HG03025 (cell line): Measurements from ENCODE around the gene COBL.
"Not testable (repeated sequence)": the region's sequence is repeated elsewhere in the genome, so short reads cannot be mapped to it uniquely, and the experiment has no call there.

ENCODE experiments used
- ATAC-seq: cut with Tn5 transposase; IDR thresholded peaks from one replicate; pipeline ENCODE4 v1.9.1; 2021; ENCODE audit warnings: mild to moderate bottlenecking, moderate library complexity; ENCODE audit not compliant: unreplicated experiment, low FRiP score

The COBL gene

DNA sequence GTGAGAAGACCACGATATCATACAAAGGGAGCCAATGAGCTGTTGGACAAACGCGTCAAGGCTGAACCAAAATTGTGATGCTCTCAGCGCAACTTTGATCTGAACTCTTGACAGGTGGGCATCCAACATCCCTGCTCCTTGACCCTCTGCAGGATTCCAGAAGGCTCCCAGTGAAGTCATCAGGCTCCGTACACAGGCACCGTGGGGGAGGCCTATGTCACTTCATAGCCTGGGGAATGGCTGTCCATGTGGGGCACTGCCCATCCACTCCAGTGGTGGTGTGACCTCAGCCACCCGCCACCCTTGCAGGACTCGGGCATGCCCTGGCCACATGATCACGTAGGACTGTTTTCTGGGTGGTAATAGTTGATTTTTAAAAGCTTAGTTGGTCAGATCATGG lies 300.1 kb downstream of the COBL start:
- no peak for ATAC-seq

DNA sequence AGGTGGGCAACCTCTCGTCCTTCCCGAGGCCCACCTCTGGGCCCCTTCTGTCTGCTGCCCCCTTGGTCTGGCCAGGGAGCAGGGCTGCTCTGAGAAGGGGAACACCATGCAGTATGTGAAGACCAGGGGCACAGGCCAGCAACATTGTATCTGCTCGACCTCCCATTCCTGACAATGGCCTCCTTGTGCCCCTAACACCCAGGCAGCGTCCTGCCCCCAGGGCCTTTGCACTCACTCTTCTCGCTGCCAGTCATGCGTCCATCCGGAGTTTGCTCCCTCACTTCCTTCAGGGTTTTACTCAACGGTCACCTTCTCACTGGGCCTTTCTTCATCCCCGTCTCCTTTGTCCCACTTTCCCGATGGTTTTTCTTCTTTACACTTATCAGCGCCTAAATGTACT lies 301.0 kb downstream of the COBL start:
- ATAC-seq = no peak

DNA sequence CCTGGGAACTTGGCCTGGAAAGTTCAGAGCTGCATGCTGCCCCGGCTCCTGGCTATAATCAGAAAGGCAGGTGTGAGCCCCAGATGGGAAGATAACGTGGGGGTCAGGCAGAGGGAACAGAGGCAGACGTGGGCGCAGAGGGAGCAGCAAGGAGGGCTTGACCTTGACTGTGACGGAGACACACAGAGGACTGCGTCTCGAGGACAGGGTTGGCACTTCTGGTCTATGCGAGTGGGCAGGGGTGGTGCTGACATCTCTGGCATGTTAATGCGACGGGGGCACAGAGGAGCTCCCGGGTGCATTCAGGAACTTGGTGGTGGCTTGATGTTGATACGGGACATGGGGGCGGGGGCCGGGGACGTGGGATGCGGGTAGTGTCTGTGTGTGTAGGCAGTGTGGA lies 301.8 kb downstream of the COBL start:
- ATAC-seq = no peak

DNA sequence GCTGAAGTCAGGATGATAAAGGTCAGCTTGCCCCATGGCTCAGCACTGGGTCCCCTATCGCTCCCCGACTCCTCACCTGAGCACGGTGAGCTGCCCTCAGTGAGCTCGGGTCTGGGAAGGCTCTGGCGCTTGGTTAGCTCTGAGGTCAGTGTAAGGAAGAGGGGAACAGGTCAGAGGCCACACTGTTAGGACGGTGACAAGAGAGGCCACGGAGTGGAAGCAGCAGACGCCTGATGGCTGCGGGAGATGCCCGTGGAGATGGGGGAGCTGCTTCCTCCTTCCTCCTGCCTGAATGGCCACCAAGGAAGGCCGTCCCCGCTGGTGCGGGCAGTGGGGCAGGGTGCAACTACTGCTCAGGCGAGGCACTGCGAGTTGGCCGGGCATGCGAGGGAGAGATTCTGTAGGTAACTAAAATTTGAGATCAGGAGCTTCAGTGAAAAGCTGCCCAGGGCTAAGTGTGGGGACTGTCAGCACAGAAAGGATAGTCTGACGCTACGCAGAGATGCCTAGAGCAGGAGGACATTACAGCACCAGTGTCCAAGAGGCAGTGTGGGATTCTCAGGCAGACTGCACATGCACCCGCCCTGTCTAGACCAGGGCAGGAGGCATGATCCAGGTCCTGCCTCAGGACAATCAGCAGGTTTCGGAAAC lies 302.6 kb downstream of the COBL start:
- ATAC-seq = no peak

DNA sequence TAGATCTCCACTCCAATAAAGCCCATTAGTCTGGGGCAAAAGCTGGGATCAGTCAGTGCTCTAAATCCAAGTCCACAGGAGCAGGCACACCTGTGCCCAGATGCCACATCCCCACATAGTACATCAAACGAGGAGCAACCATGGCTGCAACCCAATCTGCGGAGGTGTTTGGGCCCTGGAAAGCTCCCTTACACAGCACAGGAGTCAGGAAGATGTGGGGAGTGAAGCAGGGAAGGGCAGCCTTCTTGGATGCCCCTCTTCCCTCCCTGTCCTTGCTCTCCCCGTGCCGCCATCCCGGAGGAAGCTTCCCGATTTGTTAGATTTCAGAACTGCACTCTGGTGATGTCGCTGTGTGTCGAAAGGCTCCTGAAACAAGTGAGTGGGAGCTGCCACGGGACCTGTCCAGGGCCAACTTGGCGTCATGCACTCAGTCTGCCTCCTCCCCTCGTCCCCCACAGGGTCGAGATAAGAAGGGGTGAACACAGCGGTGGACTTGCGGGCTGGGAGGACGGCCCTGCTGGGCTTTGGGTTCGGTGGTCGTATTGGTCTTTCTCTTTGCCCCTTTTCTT lies 303.3 kb downstream of the COBL start:
- no peak for ATAC-seq

DNA sequence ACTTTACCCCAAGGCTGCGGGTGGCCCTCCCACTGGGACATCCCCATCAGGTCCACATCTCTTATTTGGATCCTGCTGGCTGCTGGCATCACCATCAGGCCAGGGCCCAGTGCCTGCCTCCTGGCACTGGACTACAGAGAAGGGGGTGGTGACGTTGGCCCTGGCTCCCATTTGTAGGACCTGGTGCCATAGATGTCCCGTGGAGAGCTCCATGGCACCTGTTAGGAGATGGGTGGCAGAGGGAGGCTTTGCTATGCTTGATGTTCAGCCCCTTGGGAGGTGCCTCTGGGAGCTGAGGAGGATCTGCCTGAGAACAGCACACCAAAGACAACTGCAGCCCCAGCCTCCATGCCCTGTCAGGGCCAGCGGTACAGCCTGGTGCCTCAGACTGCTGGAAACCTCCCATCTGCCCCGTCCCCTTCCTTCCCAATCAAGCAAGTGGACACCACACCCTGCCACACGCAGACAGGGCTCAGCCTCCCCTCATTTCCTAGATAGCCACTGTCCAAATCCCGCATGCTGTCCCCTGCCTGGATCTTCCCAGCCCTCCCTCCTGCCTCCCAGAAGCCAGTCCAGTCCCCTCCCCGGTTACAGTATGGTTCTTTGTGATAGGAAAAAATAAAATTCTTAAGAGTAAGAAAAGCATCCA lies 303.9 kb downstream of the COBL start:
- no peak for ATAC-seq

DNA sequence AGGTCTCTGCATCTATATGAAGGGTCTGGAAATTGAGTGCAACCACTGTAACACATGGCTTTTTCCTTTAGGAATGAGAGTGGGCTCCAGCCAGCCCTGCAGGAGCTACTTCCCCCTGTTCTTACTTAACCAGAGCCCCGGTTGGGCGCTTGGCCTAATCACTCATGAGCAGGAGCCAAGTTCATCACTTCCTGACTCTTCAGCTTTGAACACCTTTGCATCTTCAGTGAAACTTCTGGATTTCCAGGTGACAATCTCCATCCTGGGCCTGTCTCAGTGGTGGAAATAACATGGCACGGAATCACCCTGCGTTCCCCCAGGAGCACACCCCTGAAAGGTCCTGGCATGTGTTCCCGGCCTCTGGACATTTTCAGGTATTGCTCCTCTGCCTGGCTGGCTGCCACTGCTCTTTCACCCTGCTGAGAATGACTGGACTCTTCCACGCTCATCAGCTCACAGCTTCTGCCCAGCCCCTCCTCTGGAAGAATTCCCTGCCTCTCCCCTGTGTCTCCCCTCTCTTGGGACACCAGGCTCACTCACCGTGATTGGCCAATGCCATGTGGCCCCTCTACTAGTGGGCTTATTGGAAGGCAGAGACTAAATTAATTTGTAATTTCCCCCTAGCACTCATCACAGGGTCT lies 304.8 kb downstream of the COBL start:
- no peak for ATAC-seq

DNA sequence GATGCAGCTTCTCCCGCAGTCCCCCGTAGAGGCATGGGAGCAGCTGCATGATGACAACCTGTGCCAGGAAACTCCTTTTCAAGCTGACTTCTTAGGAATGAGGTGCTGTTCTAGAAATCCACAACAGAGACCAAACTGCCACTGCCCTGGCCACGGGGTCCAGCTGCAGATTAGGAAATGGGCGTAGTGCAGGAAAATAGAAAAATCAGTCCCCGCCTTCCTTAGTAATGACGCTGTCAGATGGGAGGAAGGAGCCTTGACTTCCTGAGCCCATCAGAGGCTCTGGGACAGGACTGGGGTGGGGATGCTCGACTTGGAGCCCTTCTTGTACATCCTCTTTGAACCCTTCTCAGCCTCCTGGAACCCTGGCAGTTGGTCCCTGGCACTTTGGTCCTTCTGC lies 306.1 kb downstream of the COBL start:
- no peak for ATAC-seq

DNA sequence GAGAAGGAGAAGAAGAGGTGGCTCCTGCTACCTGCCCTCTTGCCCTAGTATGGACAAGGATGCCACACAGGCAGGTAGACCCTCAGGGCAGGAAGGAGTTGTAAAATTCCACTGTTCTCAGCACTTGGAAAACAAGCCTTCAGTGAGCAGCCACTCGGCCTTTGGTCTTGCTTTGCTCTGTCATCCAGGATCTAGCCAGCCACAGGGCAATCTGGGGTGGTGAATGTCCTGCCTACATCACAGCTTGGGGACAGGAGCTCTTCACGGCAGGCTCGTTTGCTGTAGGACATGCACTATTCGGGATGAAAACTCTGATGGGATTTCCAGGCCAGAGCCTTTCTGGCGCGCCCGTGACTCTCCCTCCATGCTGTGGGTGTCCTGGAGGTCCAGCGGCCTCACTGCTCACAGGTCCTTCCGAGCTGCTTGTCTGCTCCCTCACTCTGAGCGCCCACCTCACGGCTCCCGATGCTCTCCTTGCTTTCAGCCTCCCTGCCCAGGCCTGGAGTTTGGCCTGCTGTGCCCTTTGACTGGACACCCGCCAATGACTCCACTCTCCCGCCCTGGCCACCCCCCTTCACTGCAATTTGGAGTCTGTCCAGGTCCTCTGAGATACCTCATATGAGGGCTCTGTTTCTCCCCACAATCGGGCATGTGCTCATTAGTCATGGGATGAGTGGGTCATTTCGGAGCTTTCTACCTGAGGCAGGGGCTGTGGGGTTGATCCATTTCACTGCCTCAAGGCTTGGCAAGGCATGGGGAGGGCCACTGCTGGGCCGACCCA lies 306.7 kb downstream of the COBL start:
- ATAC-seq = no peak

DNA sequence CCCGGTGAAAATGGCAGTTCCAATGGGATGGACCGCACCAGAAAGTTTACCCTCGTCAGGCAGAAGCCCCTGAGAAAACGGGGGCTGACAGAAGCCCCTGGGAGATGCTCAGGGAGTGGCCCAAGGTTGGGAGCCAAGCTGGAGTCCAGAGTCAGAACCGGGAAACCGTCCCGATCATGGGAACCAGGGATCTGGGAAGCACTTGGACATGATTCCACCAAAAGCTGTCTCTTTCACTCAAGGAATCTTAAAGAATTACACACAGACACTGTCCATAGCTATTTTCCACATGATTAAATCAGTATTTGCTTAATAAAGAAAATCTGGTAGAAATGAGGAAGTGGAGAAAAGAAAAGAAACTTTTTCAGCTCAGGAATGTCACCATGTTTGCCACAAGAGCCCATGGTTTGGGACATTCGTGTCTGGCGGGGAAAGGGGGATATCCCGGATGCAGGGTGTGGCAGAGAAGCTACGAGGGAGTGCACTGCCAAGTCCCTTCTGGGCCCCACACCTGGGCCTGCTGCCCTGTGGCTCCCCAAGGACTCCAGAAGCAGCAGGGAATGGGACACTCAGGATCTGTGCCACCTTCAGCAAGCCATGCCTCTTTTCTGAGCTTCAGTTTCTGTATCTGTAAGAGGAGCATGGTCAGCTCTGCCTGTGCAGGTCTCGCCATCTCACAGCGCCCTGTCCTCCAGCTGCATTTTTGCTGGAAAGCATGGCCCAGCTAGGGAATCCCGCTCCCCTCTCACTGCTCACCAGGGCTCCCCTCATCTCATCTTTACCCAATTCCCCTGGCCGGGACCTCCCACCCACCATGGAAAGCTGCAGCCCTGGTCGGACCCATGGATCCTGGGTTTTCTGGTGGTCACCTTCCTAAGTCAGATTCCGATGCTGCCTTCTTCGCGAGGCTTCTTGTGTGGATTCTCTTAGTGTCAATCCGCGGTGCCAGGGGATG lies 308.8 kb downstream of the COBL start:
- no peak for ATAC-seq

DNA sequence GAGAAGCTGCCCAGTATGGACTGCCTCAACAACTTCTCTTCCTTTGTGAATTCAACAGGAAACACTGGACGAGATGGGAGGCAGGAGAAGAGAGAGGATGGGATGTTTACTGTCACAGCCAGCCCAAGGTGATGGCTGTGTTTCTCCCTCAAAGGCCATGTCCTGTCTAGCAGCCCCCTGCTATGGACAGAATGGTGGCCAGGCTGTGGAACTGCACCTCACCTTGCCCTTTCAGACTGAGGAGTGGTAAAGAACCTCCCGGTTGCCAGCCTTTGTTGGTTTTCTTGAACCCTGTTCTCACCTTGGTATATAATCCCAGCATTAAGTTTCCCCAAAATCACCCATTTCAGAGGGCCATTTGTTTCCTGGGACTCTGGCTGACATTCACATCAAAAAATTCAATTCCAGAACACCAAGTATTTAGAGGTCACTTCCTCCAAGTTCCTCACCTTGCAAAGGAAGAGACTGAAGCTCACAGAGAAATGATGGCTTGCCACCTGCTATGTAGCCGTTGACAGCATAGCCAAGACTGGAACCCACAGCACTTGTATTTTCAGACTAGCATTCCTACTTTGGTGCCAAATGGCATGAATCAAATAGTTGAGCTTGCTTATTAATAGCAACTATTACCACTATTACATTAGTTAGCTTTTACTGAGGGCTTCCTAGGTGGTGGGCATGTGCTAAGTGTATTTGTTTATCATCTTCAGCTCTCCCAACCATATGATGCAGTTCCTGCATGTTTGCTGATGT lies 309.9 kb downstream of the COBL start:
- no peak for ATAC-seq

DNA sequence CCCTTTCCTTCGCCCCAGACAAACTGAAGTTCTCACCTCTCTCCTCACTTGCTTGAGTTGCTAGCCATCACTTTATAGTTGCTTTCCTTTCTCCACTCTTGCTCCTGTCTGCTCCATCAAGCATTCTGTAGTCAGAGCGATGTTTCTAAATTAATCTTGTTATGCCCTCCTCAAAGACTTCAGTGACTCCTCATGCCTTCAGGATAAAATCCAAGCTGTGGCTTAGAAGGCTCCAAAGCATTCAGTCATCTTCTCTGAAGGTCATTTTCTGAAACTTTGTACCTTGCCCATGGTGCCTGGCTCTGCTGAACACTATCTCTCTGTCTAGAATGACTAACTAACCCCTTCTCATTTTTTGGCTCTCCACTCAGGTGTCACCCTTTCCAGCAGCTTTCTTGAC lies 311.5 kb downstream of the COBL start:
- no peak for ATAC-seq

DNA sequence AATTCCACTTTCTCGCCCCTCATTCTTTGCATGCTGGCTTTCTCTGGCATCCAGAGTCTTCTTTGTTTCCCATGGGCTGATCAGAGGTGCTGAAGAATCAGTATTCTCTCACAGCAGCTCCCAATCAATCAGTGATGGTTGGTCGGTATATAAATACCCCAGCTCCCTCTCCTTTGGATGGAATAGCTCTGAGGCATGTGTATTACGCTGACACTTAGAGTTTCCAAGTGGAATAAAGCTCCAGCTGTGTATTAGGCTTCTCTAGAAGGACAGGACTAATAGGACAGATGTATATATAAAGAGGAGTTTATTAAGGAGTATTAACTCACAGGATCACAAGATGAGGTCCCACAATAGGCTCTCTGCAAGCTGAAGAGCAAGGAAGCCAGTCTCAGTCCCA lies 315.7 kb downstream of the COBL start:
- no peak for ATAC-seq

DNA sequence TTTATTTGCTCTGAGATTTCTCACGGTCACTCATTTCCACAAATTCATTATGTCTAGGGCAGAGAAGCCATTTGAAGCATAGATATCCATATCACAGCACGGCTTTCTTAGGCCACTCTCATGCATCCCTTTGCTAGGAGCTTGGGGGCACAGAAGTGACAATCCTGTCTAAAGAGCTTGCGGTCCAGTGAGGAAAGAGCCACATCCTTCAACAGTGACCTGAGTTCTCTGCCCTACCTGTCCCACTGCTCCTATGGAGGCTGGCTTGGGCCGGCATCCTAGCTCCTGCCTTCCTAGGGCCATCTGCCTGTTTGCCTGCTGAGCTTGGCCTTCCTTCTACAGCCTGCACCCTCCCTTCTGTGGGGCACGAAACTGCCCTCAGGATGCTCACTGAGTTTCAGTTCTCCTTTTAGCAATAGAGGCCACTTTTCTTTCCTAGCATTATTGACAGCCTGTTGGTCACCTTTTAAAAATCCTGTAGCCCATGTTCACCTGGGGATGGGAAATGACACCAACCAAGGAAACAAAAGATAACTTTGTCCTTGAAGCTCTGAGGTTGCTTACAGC lies 321.8 kb downstream of the COBL start:
- ATAC-seq = no peak

DNA sequence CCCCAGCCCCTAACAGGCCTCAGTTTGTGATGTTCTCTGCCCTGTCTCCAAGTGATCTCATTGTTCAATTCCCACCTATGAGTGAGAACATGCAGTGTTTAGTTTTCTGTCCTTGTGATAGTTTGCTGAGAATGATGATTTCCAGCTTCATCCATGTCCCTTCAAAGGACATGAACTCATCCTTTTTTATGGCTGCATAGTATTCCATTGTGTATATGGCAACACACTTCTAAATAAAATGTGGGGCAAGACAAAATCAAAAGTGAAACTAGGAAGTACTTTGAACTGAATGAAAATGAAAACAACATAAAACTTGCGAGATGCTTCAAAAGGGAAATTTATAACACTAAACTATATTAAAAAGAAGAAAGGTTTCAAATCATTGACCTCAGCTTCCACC lies 326.4 kb downstream of the COBL start:
- ATAC-seq = not testable (repeated sequence)

DNA sequence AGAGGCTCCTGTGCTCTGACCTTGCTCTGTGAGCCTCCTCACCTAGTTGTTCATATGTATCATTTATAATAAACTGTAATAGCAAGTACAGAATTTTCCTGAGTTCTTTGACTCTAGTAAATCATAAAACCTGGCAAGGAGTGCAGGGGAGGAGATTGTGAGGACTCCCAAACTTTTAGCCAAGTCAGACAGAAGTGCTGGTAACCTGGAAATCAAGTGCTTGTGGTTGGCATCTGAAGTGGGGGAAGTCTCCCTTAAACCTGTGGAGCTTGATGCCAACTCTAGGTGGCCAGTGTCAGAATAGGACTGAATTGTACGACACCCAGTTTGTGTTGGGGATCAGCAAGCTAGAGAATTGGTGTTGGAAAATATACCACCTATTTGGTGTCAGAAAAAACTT lies 327.6 kb downstream of the COBL start:
- no peak for ATAC-seq

DNA sequence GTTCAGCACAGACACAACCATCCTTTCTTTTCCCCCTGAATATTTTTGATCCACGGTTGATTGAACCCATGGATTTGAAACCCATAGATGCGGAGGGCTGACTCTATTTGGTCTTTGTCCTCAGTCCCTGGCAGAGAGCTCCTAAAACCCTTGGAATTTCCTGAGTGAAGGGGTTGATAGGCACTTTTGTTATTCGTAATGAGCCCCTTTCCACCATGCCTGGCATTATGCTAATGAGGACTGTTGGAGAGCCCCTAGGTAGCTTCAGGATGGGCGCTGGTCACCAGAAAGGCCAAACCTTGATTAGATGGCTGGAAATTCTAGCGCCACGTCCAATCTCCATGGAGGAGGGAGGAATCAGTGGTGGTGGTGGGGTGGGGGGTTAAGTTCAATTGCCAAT lies 328.1 kb downstream of the COBL start:
- ATAC-seq = no peak

DNA sequence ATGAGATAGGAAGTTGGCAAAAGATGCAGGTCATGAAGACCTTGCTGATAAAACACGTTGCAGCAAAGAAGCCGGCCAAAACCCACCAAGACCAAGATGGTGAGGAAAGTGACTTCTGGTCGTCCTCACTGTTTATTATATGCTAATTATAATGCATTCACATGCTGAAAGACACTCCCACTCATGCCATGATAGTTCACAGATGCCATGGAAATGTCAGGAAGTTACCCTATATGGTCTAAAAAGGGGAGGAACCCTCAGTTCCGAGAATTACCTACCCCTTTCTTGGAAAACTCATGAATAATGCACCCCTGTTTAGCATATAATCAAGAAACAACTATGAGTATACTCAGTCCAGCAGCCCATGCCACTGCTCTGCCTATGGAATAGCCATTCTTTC lies 331.5 kb downstream of the COBL start:
- no peak for ATAC-seq

DNA sequence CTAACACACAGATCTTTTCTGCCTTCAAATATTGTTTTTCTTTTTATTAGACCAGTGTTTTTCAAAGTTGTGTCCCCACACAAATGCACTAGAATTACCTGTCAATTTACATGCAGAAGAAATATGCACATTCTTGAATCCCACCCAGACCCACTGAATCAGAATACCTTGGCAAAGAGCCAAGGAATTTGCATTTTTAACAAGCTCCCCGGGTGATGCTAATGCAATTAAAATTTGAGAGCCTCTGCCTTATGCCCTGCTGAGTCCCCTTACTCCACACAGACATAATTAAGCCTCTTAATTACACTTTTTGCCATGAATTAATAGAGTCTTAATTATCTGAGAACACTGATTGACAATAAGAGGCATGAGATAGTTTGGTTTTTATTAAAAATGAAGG lies 332.8 kb downstream of the COBL start:
- no peak for ATAC-seq
